ENCODE results near the gene CD58. TPM values are rescaled to one million over a fixed set of nuclear protein-coding genes. Genes with fewer than 3 reads are reported as not detected.

CD58 gene
- total RNA-seq, 1 donor from 2014 or later, result 7.0 TPM

GRCh38 chr1:116587501-116588227 lies 16.8 kb upstream of the CD58 start:
- Mint-ChIP-seq H3K27ac (no peak overlapping the region), H3K4me1 (ENCODE audit: low read depth) (peaks cover 8% of the 10 kb centered on the region), H3K36me3 (ENCODE audit: insufficient read depth) (peaks cover 2% of the 10 kb centered on the region), H3K9me3 (ENCODE audit: low read depth) (no peaks in the 10 kb centered on the region), H3K4me3 (ENCODE audit: low read depth) (no peak overlapping the region), H3K27me3 (no peaks in the 10 kb centered on the region)
- TF ChIP-seq CTCF (IDR thresholded peaks at IDR 0.05; ENCODE audit: unreplicated experiment), result no peak
- DNase-seq (ENCODE audit: low spot score, unreplicated experiment), result no peak

GRCh38 chr1:116586741-116587143 lies 15.9 kb upstream of the CD58 start:
- TF ChIP-seq CTCF (IDR thresholded peaks at IDR 0.05; ENCODE audit: unreplicated experiment), result no peak
- no peak for DNase-seq (ENCODE audit: low spot score, unreplicated experiment)
- H3K27ac Mint-ChIP-seq, result no peak overlapping the region
- H3K4me1 Mint-ChIP-seq (ENCODE audit: low read depth), result no peaks in the 10 kb centered on the region
- peaks cover 2% of the 10 kb centered on the region for H3K36me3 Mint-ChIP-seq (ENCODE audit: insufficient read depth)
- no peaks in the 10 kb centered on the region for H3K27me3 Mint-ChIP-seq
- H3K4me3 Mint-ChIP-seq (ENCODE audit: low read depth), result no peak overlapping the region
- no peaks in the 10 kb centered on the region for H3K9me3 Mint-ChIP-seq (ENCODE audit: low read depth)

DNA sequence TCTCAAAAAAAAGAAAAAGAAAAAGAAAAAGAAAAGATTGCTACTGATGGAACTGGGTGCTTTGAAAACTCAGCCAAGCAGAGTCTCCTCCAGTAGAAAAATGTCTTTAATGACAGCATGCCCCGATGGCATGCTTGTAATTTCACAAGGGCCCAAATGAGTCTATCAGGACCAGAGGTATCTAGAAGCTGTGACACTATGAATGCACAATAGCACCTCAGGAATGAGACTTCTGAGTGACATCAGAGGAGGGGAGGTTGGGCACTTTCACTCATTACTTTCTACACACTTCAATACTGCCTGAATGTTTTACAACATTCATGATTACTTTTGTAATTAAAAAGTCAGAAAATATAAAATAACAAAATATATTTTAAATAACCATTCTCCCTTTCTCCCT lies 15.1 kb upstream of the CD58 start:
- H3K36me3 Mint-ChIP-seq (ENCODE audit: insufficient read depth), result peaks cover 2% of the 10 kb centered on the region
- no peaks in the 10 kb centered on the region for H3K9me3 Mint-ChIP-seq (ENCODE audit: low read depth)
- no peak overlapping the region for H3K27ac Mint-ChIP-seq
- H3K4me3 Mint-ChIP-seq (ENCODE audit: low read depth), result no peak overlapping the region
- no peaks in the 10 kb centered on the region for H3K27me3 Mint-ChIP-seq
- no peak for TF ChIP-seq CTCF (IDR thresholded peaks at IDR 0.05; ENCODE audit: unreplicated experiment)
- DNase-seq (ENCODE audit: low spot score, unreplicated experiment), result no peak
- H3K4me1 Mint-ChIP-seq (ENCODE audit: low read depth), result no peaks in the 10 kb centered on the region

- no peak for TF ChIP-seq CTCF (IDR thresholded peaks at IDR 0.05; ENCODE audit: unreplicated experiment)
- no peaks in the 10 kb centered on the region for H3K9me3 Mint-ChIP-seq (ENCODE audit: low read depth)
- H3K27ac Mint-ChIP-seq, result no peak overlapping the region
- no peak overlapping the region for H3K4me3 Mint-ChIP-seq (ENCODE audit: low read depth)
- no peaks in the 10 kb centered on the region for H3K27me3 Mint-ChIP-seq
- no peaks in the 10 kb centered on the region for H3K4me1 Mint-ChIP-seq (ENCODE audit: low read depth)
- DNase-seq (ENCODE audit: low spot score, unreplicated experiment), result no peak
- peaks cover 3% of the 10 kb centered on the region for H3K36me3 Mint-ChIP-seq (ENCODE audit: insufficient read depth)
Observed at GRCh38 chr1:116581323-116581885, 10.6 kb upstream of the CD58 start.

DNA sequence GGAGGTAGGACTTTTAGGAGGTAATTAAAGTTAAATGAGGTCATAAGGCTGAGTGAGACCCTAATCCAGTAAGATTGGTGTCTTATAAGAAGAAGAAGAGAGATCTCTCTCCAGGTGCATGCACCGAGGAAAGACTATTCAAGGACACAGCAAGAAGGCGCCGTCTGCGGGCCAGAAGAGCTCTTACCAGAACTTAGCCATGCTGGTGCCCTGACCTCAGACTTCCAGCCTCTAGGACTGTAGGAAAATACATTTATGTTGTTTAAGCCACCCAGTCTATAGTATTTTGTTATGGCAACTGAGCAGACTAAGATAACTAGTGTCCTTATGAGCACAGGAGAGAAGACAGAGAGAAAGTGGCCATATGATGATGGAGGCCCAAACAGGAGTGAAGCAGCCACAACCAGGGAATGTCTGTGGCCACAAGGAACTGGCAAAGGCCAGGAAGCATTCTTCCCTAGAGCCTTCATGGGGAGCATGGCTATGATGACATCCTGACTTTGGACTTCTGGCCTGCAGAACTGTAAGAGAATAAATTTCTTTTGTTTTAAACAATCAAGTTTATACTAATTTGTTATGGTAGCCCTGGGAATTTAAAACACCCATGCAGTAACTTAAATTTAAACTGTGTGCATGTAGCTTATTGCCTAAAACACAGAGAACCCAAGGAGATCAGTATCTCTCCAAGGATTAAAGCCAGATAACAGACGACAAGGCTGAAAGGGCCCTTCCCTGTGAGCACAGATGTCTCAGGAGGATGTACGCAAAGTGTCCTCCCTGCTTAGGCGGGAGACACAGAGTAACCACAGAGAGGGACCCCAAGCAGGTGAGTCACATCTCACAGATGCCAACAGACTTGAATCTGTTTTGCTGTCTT lies 9.9 kb upstream of the CD58 start:
- H3K36me3 Mint-ChIP-seq (ENCODE audit: insufficient read depth), result peaks cover 3% of the 10 kb centered on the region
- H3K4me1 Mint-ChIP-seq (ENCODE audit: low read depth), result no peaks in the 10 kb centered on the region
- no peak overlapping the region for H3K27ac Mint-ChIP-seq
- H3K27me3 Mint-ChIP-seq, result no peaks in the 10 kb centered on the region
- H3K4me3 Mint-ChIP-seq (ENCODE audit: low read depth), result no peak overlapping the region
- H3K9me3 Mint-ChIP-seq (ENCODE audit: low read depth), result no peaks in the 10 kb centered on the region
- no peak for TF ChIP-seq CTCF (IDR thresholded peaks at IDR 0.05; ENCODE audit: unreplicated experiment)
- no peak for DNase-seq (ENCODE audit: low spot score, unreplicated experiment)
